Measurements from ENCODE around the gene EBF3.

DNA sequence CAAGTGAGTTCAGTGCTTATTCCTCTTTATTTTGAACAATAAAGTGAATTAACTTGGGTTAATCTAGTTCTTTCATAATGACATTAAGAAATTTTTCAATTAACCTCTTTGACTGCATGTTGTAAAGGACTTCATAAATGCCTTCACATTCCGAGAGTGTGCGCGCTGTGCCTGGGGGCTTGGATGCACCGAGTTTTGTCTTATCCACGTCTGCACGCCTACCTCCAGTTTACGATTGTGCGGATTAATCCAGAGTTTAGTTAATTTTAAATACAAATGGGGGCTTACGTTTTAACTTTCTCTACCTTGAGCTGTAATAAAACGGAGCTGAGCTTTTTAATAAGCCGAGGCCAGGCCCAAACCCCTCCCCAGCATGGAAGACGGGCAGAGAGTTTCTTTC, 120.4 kb downstream of the EBF3 start:
- TF ChIP-seq, protein P1, sequence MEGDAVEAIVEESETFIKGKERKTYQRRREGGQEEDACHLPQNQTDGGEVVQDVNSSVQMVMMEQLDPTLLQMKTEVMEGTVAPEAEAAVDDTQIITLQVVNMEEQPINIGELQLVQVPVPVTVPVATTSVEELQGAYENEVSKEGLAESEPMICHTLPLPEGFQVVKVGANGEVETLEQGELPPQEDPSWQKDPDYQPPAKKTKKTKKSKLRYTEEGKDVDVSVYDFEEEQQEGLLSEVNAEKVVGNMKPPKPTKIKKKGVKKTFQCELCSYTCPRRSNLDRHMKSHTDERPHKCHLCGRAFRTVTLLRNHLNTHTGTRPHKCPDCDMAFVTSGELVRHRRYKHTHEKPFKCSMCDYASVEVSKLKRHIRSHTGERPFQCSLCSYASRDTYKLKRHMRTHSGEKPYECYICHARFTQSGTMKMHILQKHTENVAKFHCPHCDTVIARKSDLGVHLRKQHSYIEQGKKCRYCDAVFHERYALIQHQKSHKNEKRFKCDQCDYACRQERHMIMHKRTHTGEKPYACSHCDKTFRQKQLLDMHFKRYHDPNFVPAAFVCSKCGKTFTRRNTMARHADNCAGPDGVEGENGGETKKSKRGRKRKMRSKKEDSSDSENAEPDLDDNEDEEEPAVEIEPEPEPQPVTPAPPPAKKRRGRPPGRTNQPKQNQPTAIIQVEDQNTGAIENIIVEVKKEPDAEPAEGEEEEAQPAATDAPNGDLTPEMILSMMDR (IDR thresholded peaks at IDR 0.05) = no peak
- no peak for TF ChIP-seq POLR2A (IDR thresholded peaks at IDR 0.05)
